HG03571 (cell line): ENCODE results near the gene OSBPL3.

Experiments
- ATAC-seq: cut with Tn5 transposase; IDR thresholded peaks from one replicate; pipeline ENCODE4 v1.9.1; 2021; ENCODE audit not compliant: unreplicated experiment

OSBPL3 gene

GRCh38 chr7:24769014-24769830 lies 210.8 kb downstream of the OSBPL3 start:
- ATAC-seq, result no peak

- ATAC-seq, result no peak
Measured at GRCh38 chr7:24767878-24768569, 212.0 kb downstream of the OSBPL3 start.

GRCh38 chr7:24764972-24765744 lies 214.8 kb downstream of the OSBPL3 start:
- no peak for ATAC-seq

- no peak for ATAC-seq
Measured at GRCh38 chr7:24764011-24764410, 216.0 kb downstream of the OSBPL3 start.

GRCh38 chr7:24763303-24763901 lies 216.6 kb downstream of the OSBPL3 start:
- ATAC-seq, result no peak

- ATAC-seq, result no peak
Measured at GRCh38 chr7:24762771-24763170, 217.2 kb downstream of the OSBPL3 start.

GRCh38 chr7:24760968-24761367 lies 219.0 kb downstream of the OSBPL3 start:
- ATAC-seq, result no peak

GRCh38 chr7:24757353-24758275 lies 222.4 kb downstream of the OSBPL3 start, which contains the start of gene GSDME:
Gene GSDME (minus strand): TSS chr7:24757464. CDS start chr7:24749774, 7,690 bp downstream.
- ATAC-seq, result peak; percentile 62

- peak; percentile 8 for ATAC-seq
Measured at GRCh38 chr7:24756545-24757352, 223.2 kb downstream of the OSBPL3 start.

GRCh38 chr7:24755541-24756407 lies 224.2 kb downstream of the OSBPL3 start:
- ATAC-seq, result peak; percentile 67

- ATAC-seq, result no peak
Measured at GRCh38 chr7:24754906-24755506, 225.0 kb downstream of the OSBPL3 start.

- ATAC-seq, result no peak
Measured at GRCh38 chr7:24752073-24752800, 227.7 kb downstream of the OSBPL3 start.

GRCh38 chr7:24751484-24751883 lies 228.5 kb downstream of the OSBPL3 start:
- ATAC-seq, result no peak

- no peak for ATAC-seq
Measured at GRCh38 chr7:24750441-24751055, 229.4 kb downstream of the OSBPL3 start.

- no peak for ATAC-seq
Measured at GRCh38 chr7:24748521-24748920, 231.5 kb downstream of the OSBPL3 start.
